Stimulated activated CD4-positive, alpha-beta T cell treated with anti-CD3 and anti-CD28 coated beads, TNF-alpha, amount 100 ng/mL, for 24 hours (primary cell): ENCODE measurements around the gene EPHA6.
"Not testable (repeated sequence)": the region's sequence is repeated elsewhere in the genome, so short reads cannot be mapped to it uniquely, and the experiment has no call there.

Experiments
- DNase-seq, 3 experiments: peaks; one replicate each; pipeline ENCODE4 v3.0.0-alpha.2; 2020; ENCODE audit warnings: low read depth in 3 of 3

EPHA6 gene

GRCh38 chr3:96900566-96900965 lies 86.2 kb downstream of the EPHA6 start:
- no peak for DNase-seq

DNA sequence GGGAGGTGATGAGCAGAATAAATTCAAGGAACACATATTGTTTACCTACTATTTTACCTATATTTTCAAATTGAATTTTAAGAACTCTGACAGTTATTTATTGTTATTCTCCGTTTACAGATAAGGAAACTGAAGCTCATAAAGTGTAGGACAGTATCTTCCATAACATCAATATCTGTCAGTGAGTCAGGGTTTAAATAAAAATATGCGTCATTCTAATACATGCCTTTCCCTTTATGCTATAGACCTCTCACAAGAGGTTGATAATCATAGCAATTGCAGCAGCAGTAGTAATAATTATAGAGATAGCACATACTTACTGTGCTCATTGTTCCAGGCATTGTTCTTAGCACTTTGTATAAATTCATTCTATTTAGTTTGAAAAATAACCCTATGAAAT lies 101.1 kb downstream of the EPHA6 start:
- no peak for DNase-seq

GRCh38 chr3:96931119-96931862 lies 116.9 kb downstream of the EPHA6 start:
- DNase-seq = no peak

DNA sequence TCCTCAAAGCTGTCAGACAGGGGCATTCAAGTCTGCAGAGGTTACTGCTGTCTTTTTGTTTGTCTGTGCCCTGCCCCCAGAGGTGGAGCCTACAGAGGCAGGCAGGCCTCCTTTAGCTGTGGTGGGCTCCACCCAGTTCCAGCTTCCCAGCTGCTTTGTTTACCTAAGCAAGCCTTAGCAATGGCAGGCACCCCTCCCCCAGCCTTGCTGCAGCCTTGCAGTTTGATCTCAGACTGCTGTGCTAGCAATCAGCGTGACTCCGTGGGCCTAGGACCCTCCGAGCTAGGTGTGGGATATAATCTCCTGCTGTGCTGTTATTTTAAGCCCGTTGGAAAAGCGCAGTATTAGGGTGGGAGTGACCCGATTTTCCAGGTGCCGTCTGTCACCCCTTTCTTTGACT lies 127.7 kb downstream of the EPHA6 start:
- DNase-seq = not testable (repeated sequence)

GRCh38 chr3:96958856-96959255 lies 144.5 kb downstream of the EPHA6 start:
- no peak for DNase-seq

DNA sequence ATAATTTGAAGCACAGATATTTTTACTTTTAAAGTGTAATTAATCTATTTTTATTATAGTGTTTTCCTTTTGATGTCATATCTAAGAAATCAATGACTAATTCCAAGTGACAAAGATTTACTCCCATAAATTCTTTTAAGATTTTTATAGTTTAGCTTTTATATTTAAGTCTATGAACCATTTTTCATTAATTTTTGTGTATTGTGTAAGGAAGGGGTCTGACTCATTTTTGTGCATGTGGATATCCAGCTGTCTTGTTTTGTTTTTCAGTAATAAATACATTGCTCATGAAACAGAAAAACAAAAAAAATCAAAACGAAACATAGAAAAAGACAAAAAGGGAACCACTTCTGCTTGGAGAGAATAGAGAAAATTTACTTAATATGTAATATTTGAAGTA lies 145.1 kb downstream of the EPHA6 start:
- DNase-seq = no peak

DNA sequence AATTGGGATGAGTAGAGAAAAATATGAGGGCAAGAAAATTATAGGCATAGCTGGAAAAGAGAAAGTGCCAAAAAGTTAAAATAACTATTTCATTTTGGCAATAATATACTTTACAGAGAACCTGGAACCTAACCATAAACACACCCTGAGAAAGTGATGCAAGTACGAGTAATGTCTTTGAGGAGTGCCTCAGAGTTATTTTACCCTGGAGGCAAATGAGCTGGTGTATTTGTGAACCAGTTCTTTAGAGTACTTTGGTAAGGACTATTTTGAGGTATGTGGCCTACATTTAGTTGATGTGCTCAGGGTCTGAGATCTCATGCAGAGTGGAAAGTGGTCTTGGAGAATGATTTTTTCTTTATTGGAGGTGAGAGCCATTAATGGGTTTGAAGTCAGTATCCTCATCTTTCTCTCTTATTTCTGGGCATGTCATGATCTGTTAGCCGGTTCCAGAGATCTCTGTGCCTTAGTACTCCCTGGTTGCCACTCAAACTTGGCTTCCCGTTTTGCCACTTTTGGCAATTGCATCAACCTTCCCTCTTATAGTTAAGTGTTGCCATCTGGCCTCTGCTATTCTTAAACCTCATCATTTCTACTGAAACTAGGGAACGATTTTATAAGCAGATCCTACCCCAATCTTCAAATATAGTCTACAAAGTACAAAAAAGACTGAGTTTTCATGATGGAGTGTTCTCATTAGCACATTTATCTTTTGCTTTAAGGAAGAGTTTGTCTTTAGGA lies 145.7 kb downstream of the EPHA6 start:
- DNase-seq = no peak

DNA sequence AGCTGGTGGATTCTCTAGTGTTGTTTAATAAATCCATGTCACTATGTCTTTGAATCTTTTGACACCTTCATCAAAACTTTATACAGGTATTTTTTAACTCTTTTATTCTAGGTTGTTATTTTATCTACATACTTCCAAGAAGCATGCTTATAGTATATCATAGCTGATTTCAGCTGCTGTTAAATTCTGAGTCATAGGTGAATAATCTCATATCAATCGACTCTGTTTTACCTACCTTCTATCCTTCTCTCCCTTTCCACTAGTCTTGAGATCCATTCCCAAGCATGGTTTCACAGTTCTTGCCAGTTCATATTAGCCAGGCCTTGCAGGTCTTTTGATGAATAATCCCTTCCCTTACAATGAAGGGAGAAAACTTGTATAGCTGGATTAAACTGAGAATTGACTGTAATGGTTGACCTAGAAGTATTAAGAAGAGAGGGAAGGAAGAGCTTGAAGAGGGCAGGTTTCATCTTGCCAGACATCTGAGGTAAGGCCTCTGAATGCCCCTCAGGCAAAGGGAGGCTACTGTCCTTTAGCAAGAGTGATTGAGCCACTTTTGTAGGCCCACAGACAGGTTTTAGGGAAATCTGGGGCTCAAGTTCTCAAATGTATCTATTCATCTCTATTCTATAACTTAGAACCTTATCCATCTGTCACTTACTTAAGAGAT lies 146.4 kb downstream of the EPHA6 start:
- no peak for DNase-seq

GRCh38 chr3:96961576-96961975 lies 147.2 kb downstream of the EPHA6 start:
- DNase-seq = no peak

DNA sequence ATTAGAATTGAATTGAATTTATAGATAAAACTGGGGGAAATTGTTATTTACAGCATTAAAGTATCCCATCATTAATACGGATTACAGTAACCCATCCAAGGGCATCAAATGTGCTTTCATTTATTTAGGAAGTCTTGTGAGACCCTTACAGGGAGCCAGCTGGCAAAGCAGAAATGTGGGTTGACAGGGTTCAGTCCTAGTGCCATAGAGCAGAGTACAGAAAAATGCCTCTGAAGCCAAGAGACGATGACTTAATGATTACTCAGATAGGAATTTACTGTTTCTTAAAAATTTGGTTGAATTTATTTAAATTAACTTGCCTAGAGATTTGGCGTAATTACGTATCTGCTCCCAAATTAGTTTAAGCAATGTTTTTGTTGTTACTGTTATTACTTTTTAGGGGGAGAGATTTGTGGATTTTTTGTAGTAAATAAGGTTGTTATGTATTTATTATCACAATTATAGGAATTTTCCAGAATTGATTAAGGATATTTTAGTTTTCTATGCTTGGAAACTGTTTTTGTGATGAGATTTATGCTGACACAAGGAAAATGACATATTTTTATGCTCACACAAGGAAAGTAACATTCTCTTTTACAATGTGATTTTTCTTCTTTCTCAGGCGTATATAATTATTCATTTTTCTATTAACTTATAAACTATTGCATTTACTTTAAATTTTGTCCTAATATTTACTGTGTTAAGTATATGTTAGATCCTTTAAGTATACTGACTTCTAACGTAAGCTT lies 152.0 kb downstream of the EPHA6 start:
- DNase-seq = no peak

GRCh38 chr3:96970211-96970610 lies 155.8 kb downstream of the EPHA6 start:
- DNase-seq = no peak

- no peak for DNase-seq
Observed at GRCh38 chr3:96977671-96978070, 163.3 kb downstream of the EPHA6 start.

GRCh38 chr3:96983716-96984115 lies 169.3 kb downstream of the EPHA6 start:
- DNase-seq = not testable (repeated sequence)

- no peak for DNase-seq
Observed at GRCh38 chr3:96986241-96986640, 171.8 kb downstream of the EPHA6 start.

DNA sequence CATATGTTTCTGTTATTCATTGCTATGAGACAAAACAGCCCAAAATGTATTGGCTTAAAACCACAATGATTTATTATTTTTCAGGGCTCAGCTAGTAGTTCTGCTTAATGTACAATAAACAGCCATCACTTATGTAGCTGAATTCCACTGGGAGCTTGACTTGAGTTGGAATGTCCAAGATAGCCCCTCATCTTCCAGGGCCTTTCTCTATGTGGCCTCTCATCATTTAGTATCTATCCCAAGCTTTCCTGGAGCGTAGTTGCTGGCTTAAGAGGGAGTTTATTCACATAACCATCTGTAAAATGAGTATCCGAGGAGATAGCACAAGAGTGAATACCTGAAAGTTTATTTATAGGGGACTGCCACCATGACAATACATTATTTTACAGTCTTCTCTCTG lies 176.8 kb downstream of the EPHA6 start:
- DNase-seq = no peak

DNA sequence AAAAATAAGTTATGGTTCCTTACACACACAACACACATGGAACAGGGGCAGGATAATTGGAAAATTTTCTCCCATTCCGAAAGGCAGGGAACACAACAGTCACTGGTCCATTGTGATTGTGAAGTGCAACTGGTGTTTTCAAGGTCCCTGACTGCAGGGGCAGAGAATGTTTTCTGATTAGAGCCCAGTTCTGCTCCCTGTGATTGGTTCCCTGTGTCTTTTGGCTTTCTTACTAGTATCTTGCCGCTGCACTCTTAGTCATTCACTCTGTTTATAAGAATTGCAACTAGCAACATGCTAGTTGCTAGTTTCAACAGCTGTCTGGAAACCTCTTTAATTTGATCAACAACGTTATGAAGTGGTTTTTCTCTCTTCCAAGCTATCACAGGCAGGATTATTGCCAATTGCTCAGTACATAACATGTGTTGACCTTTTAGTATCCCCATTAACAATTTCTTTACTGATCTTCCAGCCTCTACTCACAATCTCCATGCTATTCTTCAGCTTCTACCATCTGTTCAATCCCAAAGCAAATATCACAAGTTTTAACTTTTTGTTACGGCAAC lies 177.5 kb downstream of the EPHA6 start:
- DNase-seq = no peak

DNA sequence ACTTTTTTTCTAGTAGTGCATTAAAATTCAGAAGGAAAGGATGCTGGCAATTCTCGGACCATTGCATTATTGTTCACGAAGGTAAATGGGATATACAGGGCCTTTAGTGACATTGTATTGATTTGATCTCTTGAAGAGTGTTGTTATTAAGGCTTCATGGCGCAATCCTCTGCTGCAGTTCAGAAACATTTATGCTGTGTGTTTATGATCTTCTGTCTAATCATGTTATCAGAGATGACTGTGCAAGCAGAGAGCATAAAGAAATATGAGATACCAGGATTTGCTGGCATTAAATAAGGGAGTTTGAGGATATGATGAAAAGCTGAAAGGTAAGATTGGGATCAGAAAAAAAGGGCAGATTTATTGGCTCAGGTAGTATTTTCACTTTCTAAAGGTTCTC lies 180.6 kb downstream of the EPHA6 start:
- no peak for DNase-seq

GRCh38 chr3:96996009-96996408 lies 181.6 kb downstream of the EPHA6 start:
- no peak for DNase-seq

DNA sequence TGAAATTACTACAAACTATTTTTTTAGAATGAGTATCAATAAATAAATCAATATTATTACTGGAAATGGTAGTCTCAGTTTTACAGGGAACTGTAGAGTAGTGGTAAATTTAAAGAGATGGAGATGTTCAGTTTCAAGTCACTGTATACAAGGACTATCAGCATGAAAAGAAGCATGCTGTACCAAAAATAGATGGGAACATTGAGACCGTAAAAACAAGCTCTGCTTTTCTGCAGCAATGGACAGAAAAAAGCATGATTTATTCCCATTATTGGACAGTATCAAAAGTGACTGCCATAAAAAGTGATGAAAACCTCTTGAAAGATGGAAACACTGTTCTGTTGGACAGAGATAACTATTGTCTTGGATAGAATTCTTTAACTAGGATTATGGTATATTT lies 187.2 kb downstream of the EPHA6 start:
- DNase-seq = no peak

- no peak for DNase-seq
Observed at GRCh38 chr3:97009427-97010019, 195.1 kb downstream of the EPHA6 start.

DNA sequence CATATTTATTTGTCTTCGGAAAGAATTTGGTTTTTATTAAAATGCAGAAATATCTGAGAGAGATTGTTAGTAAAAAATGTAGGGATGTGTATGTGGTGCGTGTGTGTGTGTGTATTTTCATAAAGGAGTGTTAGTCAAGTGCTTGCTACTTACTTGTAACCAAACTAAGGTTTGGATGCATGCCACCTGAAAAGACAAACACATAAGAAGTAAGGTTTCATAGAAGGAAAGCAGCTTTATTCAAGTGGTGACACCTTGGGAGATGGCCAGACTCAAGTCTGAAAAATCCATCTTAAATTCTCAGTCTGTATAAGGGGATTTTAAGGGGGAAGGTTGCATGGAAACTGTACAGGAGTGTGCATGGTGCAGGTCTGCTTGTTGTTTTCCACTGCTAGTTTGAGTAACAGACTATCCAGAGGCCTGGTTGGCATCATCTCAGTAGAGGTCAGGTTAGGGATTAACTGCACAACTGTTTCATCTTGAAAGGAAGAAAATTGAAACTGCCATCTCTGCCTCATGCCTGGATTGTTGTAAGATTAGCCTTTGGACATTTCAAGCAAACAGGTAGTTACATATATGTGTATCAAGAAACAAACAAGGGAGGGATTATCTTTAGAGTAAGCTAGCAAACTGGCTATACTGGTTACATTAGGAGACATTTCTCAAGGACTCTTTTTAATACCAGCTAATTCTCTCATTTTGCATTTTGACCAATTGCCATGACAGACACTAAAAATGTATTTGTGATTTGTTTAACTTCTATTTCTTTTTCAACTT lies 196.7 kb downstream of the EPHA6 start:
- DNase-seq = no peak
